Lung (tissue), 12 donors: ENCODE measurements around the gene RASGEF1C. TPM values are rescaled to one million over a fixed set of nuclear protein-coding genes. Genes with fewer than 3 reads are reported as not detected.

ENCODE experiments used
- ATAC-seq: fragments of 200-7000 bp; cut with Tn5 transposase; one replicate; pipeline ENCODE4 v1.9.1; 2020; ENCODE audit warnings: moderate number of reproducible peaks; ENCODE audit not compliant: insufficient read depth, low FRiP score
- DNase-seq, 3 donors: peaks; one replicate each; pipeline ENCODE4 v3.0.0-alpha.2; 2013 to 2017
- H3K27ac ChIP-seq, 2 donors: one replicate each; pipeline ENCODE4 v1.5.1; 2013; ENCODE audit warnings: mild to moderate bottlenecking in 2 of 2, moderate library complexity in 2 of 2, control low read depth in 1 of 2, inconsistent platforms in 1 of 2, low read depth in 1 of 2, low read length in 1 of 2
- H3K27me3 ChIP-seq, 3 donors: one replicate each; pipeline ENCODE4 v1.5.1; 2013; ENCODE audit warnings: low read length in 2 of 3; ENCODE audit not compliant: control insufficient read depth in 3 of 3, insufficient read depth in 3 of 3
- H3K36me3 ChIP-seq, 4 donors: one replicate each; pipeline ENCODE4 v1.5.1; 2013; ENCODE audit warnings: low read length in 4 of 4, mild to moderate bottlenecking in 1 of 4, moderate library complexity in 1 of 4; ENCODE audit not compliant: control insufficient read depth in 4 of 4, insufficient read depth in 4 of 4
- H3K4me1 ChIP-seq, 5 donors: one replicate each; pipeline ENCODE4 v1.5.1; 2013; ENCODE audit warnings: low read length in 5 of 5, mild to moderate bottlenecking in 2 of 5, moderate library complexity in 1 of 5; ENCODE audit not compliant: control insufficient read depth in 5 of 5, insufficient read depth in 5 of 5
- H3K4me3 ChIP-seq: one replicate; pipeline ENCODE4 v1.5.1; 2013; ENCODE audit warnings: mild to moderate bottlenecking, control low read depth, moderate library complexity
- H3K9ac ChIP-seq, 2 donors: one replicate each; pipeline ENCODE4 v1.5.1; 2013; ENCODE audit warnings: low read length in 2 of 2, control low read depth in 1 of 2; ENCODE audit not compliant: insufficient read depth in 1 of 2
- H3K9me3 ChIP-seq, 4 donors: one replicate each; pipeline ENCODE4 v1.5.1; 2013; ENCODE audit warnings: low read length in 3 of 4, mild to moderate bottlenecking in 1 of 4, moderate library complexity in 1 of 4; ENCODE audit not compliant: control insufficient read depth in 4 of 4, insufficient read depth in 3 of 4
- CTCF ChIP-seq: IDR thresholded peaks from 2 replicates; pipeline ENCODE4 v1.5.1; 2012; ENCODE audit warnings: mild to moderate bottlenecking; ENCODE audit errors: control extremely low read depth, extremely low read depth
- WGBS, 2 donors: extraction: QIAGEN DNeasy Blood & Tissue Kit; methylation state at CpG; one replicate each; pipeline ENCODE4 v1.1.7; 2013; 5-methylcytosine and 5-hydroxymethylcytosine counted together
- polyA plus RNA-seq, 2 donors: library from polyadenylated mRNA; stranded (reverse); fragments of 200-250 nt; gene quantifications; one replicate each; pipeline ENCODE4 v1.2.1, GENCODE V29; 2013
- total RNA-seq, 2 donors: library from RNA; depleted of rRNA in 1 of 2; stranded (reverse); fragments of >200 nt in 1 of 2; gene quantifications; one replicate each; pipeline ENCODE4 v1.2.1, GENCODE V29; 2014 to 2021
- donor health status: control.
- donor health status: control.
- donor health status: Bipolar disorder and iron deficiency.
- donor health status: healthy.
- donor health status: DM: yes; HTN: yes; CAD: no.

Gene RASGEF1C
- total and polyA plus RNA-seq, 4 donors, result 0.03 to 0.31 TPM; not detected in 2

GRCh38 chr5:180136630-180137381, 72.2 kb downstream of the RASGEF1C start:
- no peak for DNase-seq
- 92 to 93% methylated on average over 38 of the region's 38 CpGs for WGBS, 2 donors
- H3K4me1 ChIP-seq, result peaks cover 0 to 6% (median 0%) of the 10 kb centered on the region in 5 donors
- H3K4me3 ChIP-seq, result no peak overlapping the region
- ATAC-seq, result no peak
- H3K27me3 ChIP-seq, result peaks cover 0 to 3% (median 0%) of the 10 kb centered on the region in 3 donors
- H3K9me3 ChIP-seq, result no peaks in the 10 kb centered on the region
- no peak for TF ChIP-seq CTCF
- no peaks in the 10 kb centered on the region for H3K36me3 ChIP-seq
- no peak overlapping the region for H3K27ac ChIP-seq
- H3K9ac ChIP-seq, result no peak overlapping the region

GRCh38 chr5:180135967-180136629, 72.9 kb downstream of the RASGEF1C start:
- Histone ChIP-seq H3K4me3 (no peak overlapping the region), H3K27ac (no peak overlapping the region), H3K27me3 (peaks cover 0 to 3% (median 0%) of the 10 kb centered on the region in 3 donors), H3K9me3 (no peaks in the 10 kb centered on the region), H3K4me1 (peaks cover 0 to 7% (median 0%) of the 10 kb centered on the region in 5 donors), H3K36me3 (no peaks in the 10 kb centered on the region), H3K9ac (no peak overlapping the region)
- TF ChIP-seq CTCF, result no peak
- DNase-seq (no peak), ATAC-seq (no peak)
- 94 to 96% methylated on average over 40 to 43 of the region's 43 CpGs for WGBS, 2 donors

DNA sequence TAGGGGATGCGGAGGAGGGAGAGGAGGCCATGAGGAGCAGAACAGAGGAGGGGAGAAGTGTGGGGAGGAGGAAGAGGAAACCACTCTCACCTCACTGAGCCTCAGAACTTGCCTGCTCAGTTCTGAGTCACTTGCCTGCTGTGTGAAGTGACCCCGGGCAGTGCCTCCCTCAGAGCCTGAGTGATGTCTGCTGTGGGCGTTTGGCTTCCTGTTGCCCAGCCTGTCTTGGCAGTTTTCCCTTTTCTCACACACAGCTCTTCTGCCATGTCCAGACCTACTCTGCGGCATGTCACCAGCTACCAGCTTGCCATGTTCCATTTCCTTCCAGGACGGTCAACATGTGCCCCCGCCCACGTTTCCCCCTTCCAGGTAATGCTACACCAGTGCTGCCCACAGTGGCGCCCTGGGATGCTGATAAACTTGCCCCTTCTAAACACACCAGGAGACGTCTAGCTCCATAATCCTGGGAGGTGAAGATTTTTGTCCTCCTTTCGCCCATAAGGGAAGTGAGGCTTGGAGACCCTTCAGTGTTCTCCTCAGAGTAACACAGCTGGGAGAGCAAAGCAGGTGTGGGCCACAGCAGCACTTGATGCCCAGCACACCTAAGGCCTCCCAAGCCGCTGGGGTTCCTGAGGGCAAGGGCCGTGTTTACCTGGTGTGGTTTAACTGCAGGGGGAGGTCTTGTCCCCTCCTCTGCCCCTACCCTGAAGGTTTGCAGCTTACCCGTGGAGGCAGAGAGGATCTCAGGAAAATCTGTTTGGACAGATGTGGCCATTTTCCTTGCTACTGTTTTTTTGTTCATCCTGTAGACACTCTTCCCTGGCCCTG, 73.7 kb downstream of the RASGEF1C start:
- no peaks in the 10 kb centered on the region for H3K9me3 ChIP-seq
- no peak overlapping the region for H3K27ac ChIP-seq
- ATAC-seq (peak; percentile 38), DNase-seq (no peak)
- H3K4me3 ChIP-seq, result no peak overlapping the region
- H3K36me3 ChIP-seq, result no peaks in the 10 kb centered on the region
- no peak for TF ChIP-seq CTCF
- H3K27me3 ChIP-seq, result peaks cover 0 to 3% (median 0%) of the 10 kb centered on the region in 3 donors
- H3K4me1 ChIP-seq, result peaks cover 0 to 7% (median 0%) of the 10 kb centered on the region in 5 donors
- H3K9ac ChIP-seq, result no peak overlapping the region
- 46 to 52% methylated on average over 13 of the region's 13 CpGs for WGBS, 2 donors
